Naive thymus-derived CD4-positive, alpha-beta T cell (primary cell): ENCODE data around the gene MALT1. TPM values are rescaled to one million over a fixed set of nuclear protein-coding genes. Genes with fewer than 3 reads are reported as not detected.

Source experiments
- ATAC-seq: fragments of 150-1000 bp; cut with Tn5 transposase; 2 replicates; pipeline ENCODE4 v1.10.0; 2021; ENCODE audit warnings: mild to moderate bottlenecking, moderate library complexity
- CTCF ChIA-PET: fragments of 350-600 bp; sonication (Branson Sonifier 250); formaldehyde crosslinking; loops from one replicate; lab custom pipeline; 2021; ENCODE audit warnings: antibody characterized with exemption; lab: Charles Lee
- POLR2A ChIA-PET: fragments of 350-600 bp; sonication (Branson Sonifier 250); formaldehyde crosslinking; loops from one replicate; lab custom pipeline; 2021; ENCODE audit warnings: antibody characterized with exemption, inconsistent platforms; lab: Charles Lee
- DNase-seq, 9 donors: peaks; one replicate each; pipeline versions ENCODE4 v3.0.0 to v3.0.0-alpha.2; 2020 to 2022; ENCODE audit warnings: mixed read lengths in 1 of 9
- H3K27ac ChIP-seq: one replicate; pipeline ENCODE4 v1.7.0; 2013; ENCODE audit warnings: mild to moderate bottlenecking, low read depth, low read length, moderate library complexity
- H3K27me3 ChIP-seq, 2 donors: one replicate each; pipeline ENCODE4 v1.7.0; 2013; ENCODE audit warnings: low read length in 2 of 2, mild to moderate bottlenecking in 2 of 2, moderate library complexity in 2 of 2; ENCODE audit not compliant: control insufficient read depth in 2 of 2, insufficient read depth in 2 of 2
- H3K36me3 ChIP-seq, 3 experiments: 1 replicate in 2 of 3; 2 replicates in 1 of 3; pipeline ENCODE4 v1.7.0; 2013; ENCODE audit warnings: low read length in 3 of 3, mild to moderate bottlenecking in 3 of 3, moderate library complexity in 1 of 3; ENCODE audit not compliant: insufficient read depth in 3 of 3, control insufficient read depth in 2 of 3
- H3K4me1 ChIP-seq, 2 donors: one replicate each; pipeline ENCODE4 v1.7.0; 2013; ENCODE audit warnings: low read length in 2 of 2, mild to moderate bottlenecking in 2 of 2, moderate library complexity in 1 of 2; ENCODE audit not compliant: control insufficient read depth in 2 of 2, insufficient read depth in 2 of 2
- H3K4me3 ChIP-seq: 2 replicates; pipeline ENCODE4 v1.7.0; 2013; ENCODE audit warnings: mild to moderate bottlenecking, low read length
- H3K9me3 ChIP-seq, 3 experiments: 1 replicate in 2 of 3; 2 replicates in 1 of 3; pipeline ENCODE4 v1.7.0; 2013; ENCODE audit warnings: low read length in 3 of 3; ENCODE audit not compliant: control insufficient read depth in 2 of 3
- H3K27ac Mint-ChIP-seq, 9 donors: one replicate each; pipeline ENCODE4 v1.8.0; 2020 to 2022; ENCODE audit warnings: mixed read lengths in 9 of 9, mild to moderate bottlenecking in 8 of 9, moderate library complexity in 5 of 9, inconsistent platforms in 2 of 9
- H3K27me3 Mint-ChIP-seq, 5 donors: one replicate each; pipeline ENCODE4 v1.8.0; 2021 to 2022; ENCODE audit warnings: mixed read lengths in 5 of 5, mild to moderate bottlenecking in 1 of 5
- H3K36me3 Mint-ChIP-seq, 5 donors: one replicate each; pipeline ENCODE4 v1.8.0; 2020 to 2022; ENCODE audit warnings: mixed read lengths in 5 of 5, mild to moderate bottlenecking in 3 of 5, inconsistent platforms in 1 of 5
- H3K4me1 Mint-ChIP-seq, 7 donors: one replicate each; pipeline ENCODE4 v1.8.0; 2020 to 2022; ENCODE audit warnings: mixed read lengths in 7 of 7, mild to moderate bottlenecking in 3 of 7, inconsistent platforms in 1 of 7
- H3K4me3 Mint-ChIP-seq, 10 donors: one replicate each; pipeline ENCODE4 v1.8.0; 2020 to 2022; ENCODE audit warnings: mild to moderate bottlenecking in 10 of 10, mixed read lengths in 10 of 10, moderate library complexity in 6 of 10, inconsistent platforms in 2 of 10
- H3K9me3 Mint-ChIP-seq, 11 donors: one replicate each; pipeline ENCODE4 v1.8.0; 2020 to 2022; ENCODE audit warnings: mixed read lengths in 11 of 11, mild to moderate bottlenecking in 4 of 11, inconsistent platforms in 1 of 11, moderate library complexity in 1 of 11
- intact Hi-C, 2 donors: fragments of 100-400 bp; cut with micrococcal nuclease; formaldehyde crosslinking; loops; one replicate each; pipeline ENCODE4 v1.15.1; 2023
- polyA plus RNA-seq, 2 donors: library from polyadenylated mRNA; unstranded; fragments of 300-500 nt; fragmentation: Illumina TruSeq; gene quantifications; one replicate each; pipeline ENCODE4 v1.2.3, GENCODE V29; 2021
- total RNA-seq, 6 experiments: library from RNA in 5 of 6; stranded (reverse) in 5 of 6; gene quantifications; 1 replicate in 5 of 6; 2 replicates in 1 of 6; pipeline ENCODE4 v1.2.3 and lab custom pipeline; 2021 to 2026

MALT1 gene
- total and polyA plus RNA-seq, 7 experiments from 2014 or later, result 43.8 to 101 (median 67.9) TPM

DNA sequence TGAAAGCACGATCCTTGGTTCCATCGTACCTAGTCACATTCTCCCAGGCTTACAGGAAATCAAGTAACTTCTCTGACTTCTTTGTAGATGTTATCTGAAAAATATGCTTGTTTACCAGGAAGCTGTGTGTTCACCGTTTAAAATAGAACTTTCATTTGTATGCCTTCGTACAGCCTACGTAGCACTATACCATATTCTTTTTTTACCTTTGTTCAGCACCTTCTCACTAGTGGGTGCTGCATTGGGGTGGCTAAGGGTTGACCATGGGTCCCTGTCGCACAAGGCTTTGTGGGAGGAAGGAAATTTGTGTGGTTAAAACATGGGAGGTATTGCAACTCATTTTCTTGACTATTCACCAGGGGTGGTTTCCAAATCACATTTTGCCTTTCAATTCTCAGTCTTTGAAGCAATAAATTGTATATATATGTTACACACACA is 16.6 kb downstream of the MALT1 start:
- H3K27me3 Mint-ChIP-seq, result no peaks in the 10 kb centered on the region
- no peaks in the 10 kb centered on the region for H3K9me3 ChIP-seq
- H3K4me3 ChIP-seq, result peak overlapping the region; percentile 15
- ATAC-seq (peak; percentile 97), DNase-seq (peak in 8 of 9 donors; percentile 66 to 91 (median 86))
- H3K36me3 Mint-ChIP-seq, result peaks cover 5 to 60% (median 43%) of the 10 kb centered on the region in 5 donors
- H3K27ac Mint-ChIP-seq, result peak overlapping the region in 8 of 9 donors; percentile 92 to 99 (median 96)
- H3K4me1 Mint-ChIP-seq, result peaks cover 43 to 89% (median 82%) of the 10 kb centered on the region in 7 donors
- CTCF ChIA-PET, result interaction anchor here (1.2 kb wide), 1 partner anchor 59 kb away, joined by 3 read pairs; the partner anchor contains the start of gene ALPK2
- intact Hi-C loops, result loop anchor here (1.0 to 5.0 kb wide), 11 partner anchors 9 to 449 kb away; partner anchors contain the start of genes MALT1 (in 2 of the 2) and SEC11C (in 1 of the 2)
- peak overlapping the region; percentile 47 to 93 (median 87) for H3K4me3 Mint-ChIP-seq
- POLR2A ChIA-PET, result interaction anchor here (0.6 to 13.3 kb wide), 8 partner anchors 8 to 76 kb away, joined by 3 to 236 read pairs (median 4); partner anchors contain the start of genes ALPK2 and MALT1
- H3K9me3 Mint-ChIP-seq, result no peaks in the 10 kb centered on the region
- H3K27ac ChIP-seq, result peak overlapping the region; percentile 68
- peaks cover 0 to 13% (median 4%) of the 10 kb centered on the region in 3 experiments for H3K36me3 ChIP-seq
- no peaks in the 10 kb centered on the region for H3K27me3 ChIP-seq
- H3K4me1 ChIP-seq, result peaks cover 35 to 72% of the 10 kb centered on the region in 2 donors

DNA sequence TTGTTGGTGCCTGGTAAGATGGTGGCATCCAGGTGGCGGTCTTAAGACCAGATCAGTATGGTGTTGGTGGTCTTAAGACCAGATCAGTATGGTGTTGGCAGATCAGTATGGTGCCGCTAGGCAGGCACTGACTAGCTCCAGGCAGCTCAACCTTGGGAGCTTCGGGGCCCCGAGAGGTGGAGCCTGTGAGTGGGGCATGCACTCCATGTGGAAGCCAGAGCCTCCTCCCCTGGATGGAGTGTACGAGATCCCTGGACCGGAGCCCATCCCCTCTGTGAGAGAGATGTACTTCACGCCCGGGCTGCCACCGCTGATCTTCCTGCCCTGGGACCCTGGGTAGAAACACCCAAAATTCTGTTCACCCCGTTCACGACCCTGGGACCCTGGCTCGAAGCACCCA is 19.0 kb downstream of the MALT1 start:
- Histone ChIP-seq H3K36me3 (peaks cover 0 to 11% (median 4%) of the 10 kb centered on the region in 3 experiments), H3K4me3 (no peak overlapping the region), H3K27ac (no peak overlapping the region), H3K27me3 (no peaks in the 10 kb centered on the region), H3K9me3 (no peaks in the 10 kb centered on the region), H3K4me1 (peaks cover 35 to 92% of the 10 kb centered on the region in 2 donors)
- peak overlapping the region in 8 of 9 donors; percentile 31 to 99 (median 90) for H3K27ac Mint-ChIP-seq
- intact Hi-C loops, result no loop called here
- CTCF ChIA-PET, result interaction anchor here (0.5 to 1.2 kb wide), 3 partner anchors 15 to 73 kb away, joined by 3 to 4 read pairs (median 3); no protein-coding TSS in a partner anchor
- H3K4me3 Mint-ChIP-seq, result peak overlapping the region in 9 of 10 donors; percentile 30 to 73 (median 59)
- peaks cover 10 to 55% (median 37%) of the 10 kb centered on the region in 5 donors for H3K36me3 Mint-ChIP-seq
- H3K9me3 Mint-ChIP-seq, result no peaks in the 10 kb centered on the region
- H3K4me1 Mint-ChIP-seq, result peaks cover 55 to 95% (median 70%) of the 10 kb centered on the region in 7 donors
- ATAC-seq (no peak), DNase-seq (no peak)
- H3K27me3 Mint-ChIP-seq, result no peaks in the 10 kb centered on the region
- POLR2A ChIA-PET, result interaction anchor here (1.2 to 13.3 kb wide), 5 partner anchors 11 to 31 kb away, joined by 3 to 236 read pairs (median 4); partner anchors contain the start of gene MALT1

DNA sequence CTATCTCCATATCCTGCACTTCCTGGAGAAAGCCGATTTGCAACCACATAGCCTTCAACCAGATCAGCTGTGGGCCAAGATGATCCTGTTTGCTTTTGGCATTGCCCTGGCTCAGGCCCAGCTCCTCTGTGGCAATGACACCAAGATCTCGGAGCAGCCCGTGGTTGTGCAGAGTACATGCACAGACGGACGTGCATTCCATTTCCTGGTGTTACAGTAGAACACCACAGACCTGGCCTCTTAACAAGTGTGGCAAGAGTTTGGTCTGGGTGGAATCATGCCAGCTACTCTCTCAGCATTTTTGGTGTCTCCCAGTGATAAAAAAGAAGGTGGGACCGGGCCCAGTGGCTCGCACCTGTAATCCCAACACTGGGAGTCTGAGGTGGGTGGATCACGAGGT is 20.0 kb downstream of the MALT1 start:
- intact Hi-C loops, result no loop called here
- Mint-ChIP-seq H3K4me3 (peak overlapping the region in 9 of 10 donors; percentile 6 to 73 (median 53)), H3K36me3 (peaks cover 13 to 54% (median 45%) of the 10 kb centered on the region in 5 donors), H3K9me3 (no peaks in the 10 kb centered on the region), H3K4me1 (peaks cover 52 to 94% (median 72%) of the 10 kb centered on the region in 7 donors), H3K27ac (peak overlapping the region in 7 of 9 donors; percentile 16 to 99 (median 90)), H3K27me3 (no peaks in the 10 kb centered on the region)
- peaks cover 34 to 90% of the 10 kb centered on the region in 2 donors for H3K4me1 ChIP-seq
- DNase-seq (no peak), ATAC-seq (no peak)
- H3K27ac ChIP-seq, result peak overlapping the region; percentile 16
- CTCF ChIA-PET, result interaction anchor here (0.7 to 0.9 kb wide), 3 partner anchors 32 to 162 kb away, joined by 3 to 4 read pairs (median 3); no protein-coding TSS in a partner anchor
- POLR2A ChIA-PET, result interaction anchor here (0.6 to 13.3 kb wide), 7 partner anchors 8 to 25 kb away, joined by 3 to 236 read pairs (median 5); partner anchors contain the start of gene MALT1
- H3K4me3 ChIP-seq, result no peak overlapping the region
- H3K27me3 ChIP-seq, result no peaks in the 10 kb centered on the region
- H3K9me3 ChIP-seq, result no peaks in the 10 kb centered on the region
- peaks cover 0 to 15% (median 4%) of the 10 kb centered on the region in 3 experiments for H3K36me3 ChIP-seq

DNA sequence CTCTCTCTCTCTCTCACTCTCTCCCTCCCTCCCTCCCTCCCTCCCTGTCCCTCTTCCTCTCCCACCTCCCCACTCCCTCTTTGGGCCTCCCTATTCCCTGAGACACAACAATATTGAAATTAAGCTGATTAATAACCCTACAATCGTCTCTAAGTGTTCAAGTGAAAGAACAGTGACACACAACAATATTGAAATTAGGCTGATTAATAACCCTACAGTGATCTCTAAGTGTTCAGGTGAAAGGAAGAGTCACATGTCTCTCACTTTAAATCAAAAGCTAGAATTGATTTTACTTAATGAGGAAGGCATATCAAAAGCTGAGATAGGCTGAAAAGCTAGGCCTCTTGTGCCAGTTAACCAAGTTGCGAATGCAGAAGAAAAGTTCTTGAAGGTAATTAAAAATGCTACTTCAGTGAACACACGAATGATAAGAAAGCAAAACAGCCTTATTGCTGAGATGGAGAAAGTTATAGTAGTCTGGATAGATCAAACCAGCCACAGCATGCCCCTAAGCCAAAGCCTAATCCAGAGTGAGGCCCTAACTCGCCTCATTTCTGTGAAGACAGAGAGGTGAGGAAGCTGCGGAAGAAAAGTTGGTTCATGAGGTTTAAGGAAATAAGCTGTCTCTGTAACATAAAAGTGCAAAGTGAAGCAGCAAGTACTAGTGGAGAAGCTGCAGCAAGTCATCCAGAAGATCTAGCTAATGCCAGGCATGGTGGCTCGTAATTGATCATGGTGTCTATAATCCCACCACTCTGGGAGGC is 21.3 kb downstream of the MALT1 start:
- DNase-seq (peak in 7 of 9 donors; percentile 31 to 69 (median 45)), ATAC-seq (peak; percentile 23)
- Histone ChIP-seq H3K4me1 (peaks cover 29 to 89% of the 10 kb centered on the region in 2 donors), H3K27me3 (no peaks in the 10 kb centered on the region), H3K9me3 (no peaks in the 10 kb centered on the region), H3K36me3 (peaks cover 0 to 15% (median 4%) of the 10 kb centered on the region in 3 experiments), H3K27ac (peak overlapping the region; percentile 66), H3K4me3 (no peak overlapping the region)
- peaks cover 39 to 91% (median 70%) of the 10 kb centered on the region in 7 donors for H3K4me1 Mint-ChIP-seq
- POLR2A ChIA-PET, result interaction anchor here (0.9 to 13.3 kb wide), 7 partner anchors 9 to 129 kb away, joined by 3 to 236 read pairs (median 7); partner anchors contain the start of gene MALT1
- H3K9me3 Mint-ChIP-seq, result no peaks in the 10 kb centered on the region
- intact Hi-C loops, result loop anchor here in 1 of 2 donors (1.0 kb wide), 1 partner anchor 21 kb away; the partner anchor contains the start of gene MALT1
- H3K36me3 Mint-ChIP-seq, result peaks cover 16 to 57% (median 53%) of the 10 kb centered on the region in 5 donors
- peak overlapping the region in 9 of 10 donors; percentile 43 to 71 (median 59) for H3K4me3 Mint-ChIP-seq
- peak overlapping the region in 8 of 9 donors; percentile 72 to 94 (median 88) for H3K27ac Mint-ChIP-seq
- CTCF ChIA-PET, result interaction anchor here (0.5 to 1.5 kb wide), 9 partner anchors 11 to 186 kb away, joined by 3 to 5 read pairs (median 4); no protein-coding TSS in a partner anchor
- H3K27me3 Mint-ChIP-seq, result no peaks in the 10 kb centered on the region

DNA sequence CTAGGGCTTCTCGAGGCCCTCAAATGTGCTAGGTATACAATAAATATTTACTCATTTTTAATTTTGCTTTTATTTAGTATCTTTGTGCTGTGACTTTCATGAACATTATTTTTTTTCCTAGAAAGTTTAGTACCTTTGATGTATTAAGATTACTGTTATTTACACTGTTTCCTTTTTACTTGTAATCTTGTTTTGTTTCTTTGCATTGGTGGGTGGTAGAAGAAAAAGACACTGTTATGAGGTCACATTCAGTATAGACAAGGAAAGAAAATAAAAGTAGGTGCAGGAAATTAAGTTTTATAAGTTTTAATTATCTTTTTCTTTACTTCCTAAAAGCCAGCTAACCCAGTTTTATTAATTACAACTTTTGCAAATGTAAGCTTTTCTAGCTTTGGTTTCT is 23.0 kb downstream of the MALT1 start:
- Histone ChIP-seq H3K36me3 (peaks cover 0 to 15% (median 4%) of the 10 kb centered on the region in 3 experiments), H3K4me3 (no peak overlapping the region), H3K27me3 (no peaks in the 10 kb centered on the region), H3K27ac (no peak overlapping the region), H3K4me1 (peaks cover 19 to 89% of the 10 kb centered on the region in 2 donors), H3K9me3 (no peaks in the 10 kb centered on the region)
- DNase-seq (no peak), ATAC-seq (no peak)
- peak overlapping the region in 7 of 10 donors; percentile 12 to 58 (median 31) for H3K4me3 Mint-ChIP-seq
- intact Hi-C loops, result no loop called here
- H3K36me3 Mint-ChIP-seq, result peaks cover 16 to 52% (median 46%) of the 10 kb centered on the region in 5 donors
- peak overlapping the region in 8 of 9 donors; percentile 3 to 94 (median 64) for H3K27ac Mint-ChIP-seq
- no peaks in the 10 kb centered on the region for H3K27me3 Mint-ChIP-seq
- H3K9me3 Mint-ChIP-seq, result no peaks in the 10 kb centered on the region
- CTCF ChIA-PET, result no interaction called here
- POLR2A ChIA-PET, result interaction anchor here (1.0 kb wide), 1 partner anchor 9 kb away, joined by 3 read pairs; no protein-coding TSS in a partner anchor
- peaks cover 24 to 82% (median 59%) of the 10 kb centered on the region in 7 donors for H3K4me1 Mint-ChIP-seq
